Fibroblast of lung (primary cell): ENCODE results near the gene DIAPH3. TPM values are rescaled to one million over a fixed set of nuclear protein-coding genes. Genes with fewer than 3 reads are reported as not detected.

ENCODE experiments used
- DNase-seq, 2 donors: peaks; one replicate each; pipeline versions ENCODE4 v3.0.0 to v3.0.0-alpha.2; 2010; ENCODE audit warnings: low read depth in 2 of 2
- H2AFZ ChIP-seq: 2 replicates; pipeline ENCODE4 v1.5.1; 2012; ENCODE audit warnings: low read length, control low read depth, inconsistent platforms
- H3K27ac ChIP-seq: 2 replicates; pipeline ENCODE4 v1.5.1; 2011; ENCODE audit warnings: low read length, control low read depth; ENCODE audit not compliant: insufficient read depth
- H3K27me3 ChIP-seq: 2 replicates; pipeline ENCODE4 v1.5.1; 2011; ENCODE audit warnings: mild to moderate bottlenecking, low read length; ENCODE audit not compliant: control insufficient read depth, insufficient read depth
- H3K36me3 ChIP-seq: 2 replicates; pipeline ENCODE4 v1.5.1; 2011; ENCODE audit warnings: low read length; ENCODE audit not compliant: control insufficient read depth, insufficient read depth
- H3K4me1 ChIP-seq: 2 replicates; pipeline ENCODE4 v1.5.1; 2011; ENCODE audit warnings: low read length; ENCODE audit not compliant: control insufficient read depth, insufficient read depth; ENCODE audit errors: extremely low read depth
- H3K4me2 ChIP-seq: 2 replicates; pipeline ENCODE4 v1.5.1; 2011; ENCODE audit warnings: low read length, control low read depth; ENCODE audit not compliant: insufficient read depth; ENCODE audit errors: extremely low read depth
- H3K4me3 ChIP-seq, 4 experiments: fragments of 200-600 bp in 1 of 4; sonication (generic) in 1 of 4; replicated peaks in 1 of 4; 2 replicates each; pipeline ENCODE4 v1.5.1; 2011 to 2016; ENCODE audit warnings: low read length in 4 of 4, low read depth in 3 of 4, mild to moderate bottlenecking in 3 of 4, control low read depth in 2 of 4, inconsistent platforms in 1 of 4, mixed read lengths in 1 of 4; ENCODE audit not compliant: insufficient read depth in 1 of 4; ENCODE audit errors: control extremely low read depth in 1 of 4
- H3K79me2 ChIP-seq: 2 replicates; pipeline ENCODE4 v1.5.1; 2012; ENCODE audit warnings: mild to moderate bottlenecking, low read length, inconsistent platforms; ENCODE audit not compliant: control insufficient read depth, insufficient read depth
- H3K9ac ChIP-seq: 2 replicates; pipeline ENCODE4 v1.5.1; 2011; ENCODE audit warnings: mild to moderate bottlenecking, low read length, control low read depth; ENCODE audit not compliant: insufficient read depth
- H3K9me3 ChIP-seq: 2 replicates; pipeline ENCODE4 v1.5.1; 2012; ENCODE audit warnings: low read depth, low read length; ENCODE audit not compliant: control insufficient read depth, insufficient read depth
- H4K20me1 ChIP-seq: 2 replicates; pipeline ENCODE4 v1.5.1; 2011; ENCODE audit warnings: low read length; ENCODE audit not compliant: control insufficient read depth, insufficient read depth; ENCODE audit errors: extremely low read depth
- CTCF ChIP-seq, 2 donors: IDR thresholded peaks in 1 of 2; conservative IDR thresholded peaks in 1 of 2; 1 replicate in 1 of 2; 2 replicates in 1 of 2; pipeline ENCODE4 v1.5.1; 2011 to 2012; ENCODE audit warnings: low read length in 2 of 2, control low read depth in 1 of 2, inconsistent platforms in 1 of 2, low read depth in 1 of 2, mild to moderate bottlenecking in 1 of 2
- EZH2 ChIP-seq: IDR thresholded peaks from 2 replicates; pipeline ENCODE4 v1.5.1; 2012; ENCODE audit warnings: low read length, control low read depth, mild to moderate bottlenecking; ENCODE audit errors: missing control alignments
- polyA plus RNA-seq, 2 donors: library from polyadenylated mRNA; depleted of rRNA in 1 of 2; stranded (reverse) in 1 of 2; unstranded in 1 of 2; fragments of >200 nt; gene quantifications; 2 replicates each; pipeline ENCODE4 v1.2.1, GENCODE V29; 2011 to 2012; ENCODE audit warnings: missing spikeins in 1 of 2
- total RNA-seq: library from RNA; depleted of rRNA; stranded (reverse); fragments of >200 nt; gene quantifications from 2 replicates; pipeline ENCODE4 v1.2.1, GENCODE V29; 2014

Gene DIAPH3
- total and polyA plus RNA-seq, 2 donors (not counting 1 experiment from before 2014, with no cell fraction given), result 5.9 to 10.9 TPM

GRCh38 chr13:59754411-59754810 is 409.3 kb downstream of the DIAPH3 start:
- Histone ChIP-seq H2AFZ (no peak overlapping the region), H3K4me1 (no peaks in the 10 kb centered on the region), H3K27me3 (no peaks in the 10 kb centered on the region), H3K4me3 (no peak overlapping the region), H3K79me2 (no peaks in the 10 kb centered on the region), H3K27ac (no peak overlapping the region), H3K9me3 (no peaks in the 10 kb centered on the region), H4K20me1 (no peaks in the 10 kb centered on the region), H3K36me3 (no peaks in the 10 kb centered on the region), H3K9ac (no peak overlapping the region), H3K4me2 (no peak overlapping the region)
- TF ChIP-seq CTCF (conservative IDR thresholded peaks at IDR 0.05 in 1 of 2, IDR thresholded peaks at IDR 0.05 in 1 of 2; ENCODE audit: low read depth in 1 of 2, low read length in 2 of 2), result no peak
- TF ChIP-seq EZH2, result no peak
- DNase-seq, result no peak

- Histone ChIP-seq H3K27me3 (no peaks in the 10 kb centered on the region), H3K27ac (peak overlapping the region; percentile 42), H2AFZ (peak overlapping the region; percentile 87), H3K4me2 (peak overlapping the region; percentile 89), H3K4me1 (peaks cover 8% of the 10 kb centered on the region), H3K9me3 (no peaks in the 10 kb centered on the region), H3K36me3 (no peaks in the 10 kb centered on the region), H3K79me2 (no peaks in the 10 kb centered on the region), H3K4me3 (peak overlapping the region in 1 of 4 experiments; percentile 2), H3K9ac (peak overlapping the region; percentile 26), H4K20me1 (no peaks in the 10 kb centered on the region)
- TF ChIP-seq EZH2 (no peak), CTCF (conservative IDR thresholded peaks at IDR 0.05 in 1 of 2, IDR thresholded peaks at IDR 0.05 in 1 of 2; ENCODE audit: low read depth in 1 of 2, low read length in 2 of 2) (peak in 1 of 2 donors; percentile 11)
- peak; percentile 76 to 86 for DNase-seq
These were observed 412.9 kb downstream of the DIAPH3 start for GRCh38 chr13:59750860-59751259.

- no peaks in the 10 kb centered on the region for H3K36me3 ChIP-seq
- H4K20me1 ChIP-seq, result no peaks in the 10 kb centered on the region
- H3K27me3 ChIP-seq, result no peaks in the 10 kb centered on the region
- no peak for TF ChIP-seq CTCF (conservative IDR thresholded peaks at IDR 0.05 in 1 of 2, IDR thresholded peaks at IDR 0.05 in 1 of 2; ENCODE audit: low read depth in 1 of 2, low read length in 2 of 2)
- no peak for TF ChIP-seq EZH2
- no peak for DNase-seq
- no peak overlapping the region for H3K4me3 ChIP-seq
- no peak overlapping the region for H3K9ac ChIP-seq
- no peaks in the 10 kb centered on the region for H3K9me3 ChIP-seq
- H3K4me1 ChIP-seq, result peaks cover 8% of the 10 kb centered on the region
- no peak overlapping the region for H3K4me2 ChIP-seq
- H3K79me2 ChIP-seq, result no peaks in the 10 kb centered on the region
- H2AFZ ChIP-seq, result no peak overlapping the region
- no peak overlapping the region for H3K27ac ChIP-seq
These were observed 415.7 kb downstream of the DIAPH3 start for GRCh38 chr13:59748046-59748445.
